GM12878 (cell line): ENCODE results near the gene TBKBP1. TPM values are rescaled to one million over a fixed set of nuclear protein-coding genes. Genes with fewer than 3 reads are reported as not detected.

Source experiments
- ATAC-seq: fragments of 200-7000 bp; cut with Tn5 transposase; 3 replicates; pipeline ENCODE4 v1.9.1; 2020; ENCODE audit warnings: mild to moderate bottlenecking, moderate library complexity
- BruUV-seq: library from RNA; stranded (reverse); fragments of 400-500 nt; replicated peaks from 2 replicates; lab custom pipeline; 2021; lab: Mats Ljungman, UMichigan
- CTCF ChIA-PET: fragments of 300-600 bp; sonication (Branson Sonifier 250); formaldehyde crosslinking; extraction: SDS; loops from one replicate; lab custom pipeline; 2021; ENCODE audit warnings: inconsistent platforms; lab: Yijun Ruan, JAX
- POLR2A ChIA-PET: fragments of 350-600 bp; formaldehyde crosslinking; extraction: SDS; loops from one replicate; lab custom pipeline; 2021; ENCODE audit warnings: inconsistent platforms; lab: Charles Lee
- RAD21 ChIA-PET: fragments of 300-600 bp; sonication (Branson Sonifier 250); formaldehyde crosslinking; loops from one replicate; lab custom pipeline; 2023; ENCODE audit warnings: antibody characterized with exemption; ENCODE audit not compliant: unreplicated experiment; lab: Charles Lee
- SMC1A ChIA-PET: fragments of 300-600 bp; sonication (Branson Sonifier 250); formaldehyde crosslinking; loops from one replicate; lab custom pipeline; 2023; ENCODE audit not compliant: unreplicated experiment, uncharacterized antibody; lab: Charles Lee
- DNase-seq: peaks from one replicate; pipeline ENCODE4 v3.0.0-alpha.2; 2011; ENCODE audit warnings: low read depth, low spot score
- FAIRE-seq: peaks from 3 replicates; lab custom pipeline; 2011; peaks lifted over from hg19 to GRCh38; lab: Jason Lieb, UNC
- H2AFZ ChIP-seq: 2 replicates; pipeline ENCODE4 v1.6.0; 2011; ENCODE audit warnings: low read depth, low read length, control low read depth; ENCODE audit not compliant: control insufficient read depth
- H3K27ac ChIP-seq: 2 replicates; pipeline ENCODE4 v1.5.1; 2011; ENCODE audit warnings: control low read depth; ENCODE audit not compliant: control insufficient read depth, insufficient read depth
- H3K27me3 ChIP-seq, 2 experiments: replicated peaks in 1 of 2; 2 replicates each; pipeline versions ENCODE4 v1.6.0 to v1.6.1; 2011; ENCODE audit warnings: low read length in 1 of 2; ENCODE audit not compliant: control insufficient read depth in 2 of 2, insufficient read depth in 2 of 2
- H3K36me3 ChIP-seq, 2 experiments: 2 replicates each; pipeline ENCODE4 v1.5.1; 2011; ENCODE audit warnings: low read length in 1 of 2; ENCODE audit not compliant: control insufficient read depth in 2 of 2, insufficient read depth in 2 of 2
- H3K4me1 ChIP-seq: 2 replicates; pipeline ENCODE4 v1.6.1; 2011; ENCODE audit warnings: mild to moderate bottlenecking, low read length, moderate library complexity, mixed read lengths; ENCODE audit not compliant: control insufficient read depth, insufficient read depth
- H3K4me2 ChIP-seq: 2 replicates; pipeline ENCODE4 v1.6.0; 2011; ENCODE audit warnings: control low read depth; ENCODE audit not compliant: control insufficient read depth, insufficient read depth
- H3K4me3 ChIP-seq: fragments of 200-600 bp; sonication (generic); 2 replicates; pipeline ENCODE4 v1.5.1; 2016
- H3K79me2 ChIP-seq: 2 replicates; pipeline ENCODE4 v1.6.0; 2011; ENCODE audit warnings: low read length; ENCODE audit not compliant: control insufficient read depth, insufficient read depth
- H3K9ac ChIP-seq: 2 replicates; pipeline ENCODE4 v1.8.0; 2011; ENCODE audit warnings: low read length, control low read depth, mixed read lengths; ENCODE audit not compliant: control insufficient read depth, insufficient read depth
- H3K9me3 ChIP-seq: replicated peaks from 3 replicates; pipeline ENCODE4 v1.5.1; 2011; ENCODE audit warnings: mild to moderate bottlenecking, low read length; ENCODE audit not compliant: control insufficient read depth, insufficient read depth
- H4K20me1 ChIP-seq: 2 replicates; pipeline ENCODE4 v1.6.0; 2011; ENCODE audit not compliant: control insufficient read depth, insufficient read depth
- BHLHE40 ChIP-seq, 2 experiments: fragments of 450-650 bp in 1 of 2; IDR thresholded peaks; 2 replicates each; pipeline ENCODE4 v1.6.1; 2011 to 2017; ENCODE audit warnings: low read depth in 2 of 2, borderline replicate concordance in 1 of 2, improper control_type of control experiment in 1 of 2, low read length in 1 of 2, mild to moderate bottlenecking in 1 of 2
- DPF2 ChIP-seq: fragments of 450-650 bp; IDR thresholded peaks from 2 replicates; pipeline ENCODE4 v1.6.1; 2017; ENCODE audit warnings: mild to moderate bottlenecking
- FOS ChIP-seq: IDR thresholded peaks from 3 replicates; pipeline ENCODE4 v1.6.1; 2011; ENCODE audit warnings: borderline replicate concordance; ENCODE audit not compliant: insufficient read length; ENCODE audit errors: extremely low read depth
- HDGF ChIP-seq: fragments of 450-650 bp; IDR thresholded peaks from 2 replicates; pipeline ENCODE4 v1.6.1; 2016; ENCODE audit warnings: antibody characterized with exemption
- MTA2 ChIP-seq: fragments of 450-650 bp; IDR thresholded peaks from 2 replicates; pipeline ENCODE4 v1.6.1; 2016; ENCODE audit warnings: low read depth, mild to moderate bottlenecking, moderate library complexity
- NFYB ChIP-seq: IDR thresholded peaks from 2 replicates; pipeline ENCODE4 v1.6.1; 2011; ENCODE audit warnings: low read depth, mild to moderate bottlenecking, low read length, improper control_type of control experiment, moderate library complexity; ENCODE audit not compliant: insufficient read depth
- ZNF24 ChIP-seq: fragments of 450-650 bp; IDR thresholded peaks from 2 replicates; pipeline ENCODE4 v1.6.1; 2017; ENCODE audit warnings: antibody characterized with exemption, mild to moderate bottlenecking
- WGBS: methylation state at CpG from one replicate; pipeline ENCODE4 v1.1.6; 2016; ENCODE audit warnings: low lambda C conversion rate; ENCODE audit not compliant: insufficient replicate concordance, insufficient coverage; ENCODE audit errors: missing lambda C conversion rate; 5-methylcytosine and 5-hydroxymethylcytosine counted together
- in situ Hi-C: fragments of 300-500 bp; cut with MboI; formaldehyde crosslinking; loops from 9 replicates; pipeline ENCODE4 v1.14.3; 2018; ENCODE audit warnings: mixed read lengths
- intact Hi-C: fragments of 100-400 bp; cut with micrococcal nuclease; formaldehyde crosslinking; loops from one replicate; pipeline ENCODE4 v1.14.2; 2022; ENCODE audit not compliant: unreplicated experiment
- polyA plus RNA-seq, 11 experiments: library from polyadenylated mRNA; depleted of rRNA in 4 of 11; unstranded in 6 of 11; stranded (reverse) in 5 of 11; fragments of >200 nt; fragmentation: Nextera tagmentation in 4 of 11; fragmentation: Illumina TruSeq in 1 of 11; extraction: Ambion mirVana in 4 of 11; extraction: Trizol in 1 of 11; gene quantifications; 1 replicate in 1 of 11; 2 replicates in 10 of 11; pipeline versions ENCODE4 v1.2.1 to v1.2.3, GENCODE V29; 2011 to 2016; ENCODE audit warnings: inconsistent platforms in 2 of 11, missing spikeins in 2 of 11, low read depth in 1 of 11
- total RNA-seq, 4 experiments: library from RNA; depleted of rRNA in 3 of 4; stranded (reverse); fragments of >200 nt in 3 of 4; fragmentation: Illumina TruSeq in 1 of 4; extraction: Trizol in 1 of 4; gene quantifications; 2 replicates each; pipeline versions ENCODE4 v1.2.1 to v1.2.3, GENCODE V29; 2013 to 2021
- TF ChIP-seq, protein P1 (sequence below): fragments of 450-650 bp; IDR thresholded peaks from 2 replicates; pipeline ENCODE4 v1.6.1; 2017; ENCODE audit warnings: mild to moderate bottlenecking, moderate library complexity
- TF ChIP-seq, protein P2 (sequence below), 3 experiments: IDR thresholded peaks in 2 of 3; conservative IDR thresholded peaks in 1 of 3; 2 replicates each; pipeline ENCODE4 v1.5.1; 2011; ENCODE audit warnings: low read depth in 3 of 3, low read length in 3 of 3, mild to moderate bottlenecking in 3 of 3, control low read depth in 2 of 3, moderate library complexity in 2 of 3, inconsistent platforms in 1 of 3, mixed read lengths in 1 of 3; ENCODE audit not compliant: control insufficient read depth in 2 of 3, insufficient read depth in 1 of 3; ENCODE audit errors: extremely low read depth in 1 of 3
- TF ChIP-seq, protein P3 (sequence below): fragments of 450-650 bp; IDR thresholded peaks from 2 replicates; pipeline ENCODE4 v1.6.1; 2016; ENCODE audit warnings: mild to moderate bottlenecking

TBKBP1 gene
- total and polyA plus RNA-seq, 10 of the 15 experiments (the other 5 are each of a cell fraction or from before 2014, with no cell fraction given), result 0.11 to 2.7 (median 0.74) TPM; not detected in 3

DNA sequence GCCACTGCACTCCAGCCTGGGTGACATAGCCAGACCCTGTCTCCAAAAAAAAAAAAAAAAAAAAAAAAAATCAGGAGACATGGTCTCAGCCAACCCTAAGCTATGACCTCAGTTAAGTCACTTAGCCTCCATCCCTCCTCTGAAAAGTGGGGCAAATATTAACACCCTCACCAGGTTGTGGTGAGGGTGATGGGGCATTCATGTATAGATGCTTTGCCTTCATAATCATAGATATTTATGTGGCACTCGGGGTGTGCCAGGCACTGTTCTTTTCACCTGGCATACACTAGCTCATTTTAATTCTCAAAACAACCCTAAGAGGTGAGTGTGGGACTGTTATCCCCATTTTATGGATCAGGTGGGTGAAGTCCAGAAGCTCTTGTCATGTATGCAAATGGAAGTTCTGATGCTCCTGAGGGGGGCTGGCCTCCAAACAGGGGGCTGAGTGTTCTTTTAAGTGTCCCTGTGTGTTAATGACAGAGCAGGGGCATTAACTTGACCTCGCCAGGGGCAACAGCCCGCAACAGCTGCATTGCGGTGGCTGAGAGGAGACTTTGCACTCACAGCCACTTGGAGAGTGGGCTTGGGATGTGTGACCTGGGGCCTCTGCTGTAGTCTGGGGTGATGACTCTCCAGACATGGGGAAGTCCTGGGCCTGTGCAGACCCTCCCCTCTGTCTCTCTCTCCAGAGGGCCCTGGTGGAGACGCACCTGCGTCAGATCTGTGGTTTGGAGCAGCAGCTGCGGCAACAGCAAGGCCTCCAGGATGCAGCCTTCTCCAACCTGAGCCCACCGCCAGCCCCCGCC is 4.1 kb downstream of the TBKBP1 start (continued):
- TF ChIP-seq MTA2, result no peak

DNA sequence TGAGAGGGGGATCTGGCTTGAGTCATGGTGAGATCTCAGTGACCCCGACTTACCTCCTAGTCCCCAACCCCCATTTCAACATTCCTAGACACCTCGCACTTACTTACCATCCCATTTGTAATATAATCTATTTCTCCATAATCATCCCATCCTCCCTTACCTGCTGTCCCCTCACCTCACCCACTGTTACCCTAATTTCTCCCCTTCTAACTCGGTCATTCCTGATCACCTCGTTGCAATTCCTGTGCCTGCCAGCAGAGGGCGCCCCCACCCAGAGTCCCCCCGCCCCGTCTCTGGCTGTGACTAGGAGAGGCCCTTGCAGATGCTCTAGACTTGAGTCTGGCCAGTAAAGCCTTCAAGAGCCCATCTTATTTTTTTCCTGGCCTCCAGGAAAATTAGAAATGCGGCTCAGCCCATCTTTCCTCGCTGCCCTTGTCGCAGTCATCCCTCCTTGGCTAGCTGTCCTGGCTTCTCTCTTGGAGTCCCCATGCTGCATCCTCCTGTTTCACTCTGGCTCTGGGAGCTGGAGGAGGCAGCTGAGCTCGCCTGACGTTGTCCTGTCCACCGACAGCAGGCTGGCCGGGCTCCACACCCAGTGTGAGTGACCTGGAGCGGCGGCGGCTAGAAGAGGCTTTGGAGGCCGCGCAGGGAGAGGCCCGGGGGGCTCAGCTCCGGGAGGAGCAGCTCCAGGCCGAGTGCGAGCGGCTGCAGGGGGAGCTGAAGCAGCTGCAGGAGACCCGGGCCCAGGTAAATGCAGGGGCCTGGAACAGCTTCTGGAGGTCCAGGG is 5.0 kb downstream of the TBKBP1 start:
- intact Hi-C loops (loop anchor here (1.0 to 2.0 kb wide), 4 partner anchors 20 to 103 kb away; no protein-coding TSS in a partner anchor), in situ Hi-C loops (loop anchor here (10.0 kb wide), 1 partner anchor 106 kb away; no protein-coding TSS in a partner anchor)
- Histone ChIP-seq H3K4me2 (no peak overlapping the region), H4K20me1 (no peaks in the 10 kb centered on the region; the same call in 1 of the 2 replicates), H3K27me3 (no peaks in the 10 kb centered on the region; a peak in 1 of 4 replicates), H3K9ac (no peak overlapping the region), H3K27ac (no peak overlapping the region), H3K4me3 (no peak overlapping the region), H3K9me3 (no peaks in the 10 kb centered on the region), H3K79me2 (no peaks in the 10 kb centered on the region), H3K4me1 (peaks cover 22% of the 10 kb centered on the region), H2AFZ (no peak overlapping the region), H3K36me3 (no peaks in the 10 kb centered on the region)
- CTCF ChIA-PET, result interaction anchor here (0.7 to 9.4 kb wide), 22 partner anchors 8 to 143 kb away, joined by 3 to 242 read pairs (median 5); partner anchors contain the start of genes OSBPL7, SCRN2 and TBX21
- peak; percentile 95 for FAIRE-seq
- peak; percentile 60 for ATAC-seq
- POLR2A ChIA-PET, result interaction anchor here (1.0 to 9.2 kb wide), 4 partner anchors 18 to 45 kb away, joined by 4 to 76 read pairs (median 7); partner anchors contain the start of gene TBX21
- RAD21 ChIA-PET, result interaction anchor here (0.9 to 9.9 kb wide), 13 partner anchors 9 to 191 kb away, joined by 3 to 142 read pairs (median 5); partner anchors contain the start of gene TBX21
- no peak for DNase-seq
- BruUV-seq, result no TSS peak
- WGBS, result 49% methylated on average over 25 of the region's 25 CpGs
- SMC1A ChIA-PET, result interaction anchor here (0.5 to 6.5 kb wide), 17 partner anchors 9 to 91 kb away, joined by 3 to 39 read pairs (median 5); partner anchors contain the start of gene TBX21
- TF ChIP-seq, protein P1, sequence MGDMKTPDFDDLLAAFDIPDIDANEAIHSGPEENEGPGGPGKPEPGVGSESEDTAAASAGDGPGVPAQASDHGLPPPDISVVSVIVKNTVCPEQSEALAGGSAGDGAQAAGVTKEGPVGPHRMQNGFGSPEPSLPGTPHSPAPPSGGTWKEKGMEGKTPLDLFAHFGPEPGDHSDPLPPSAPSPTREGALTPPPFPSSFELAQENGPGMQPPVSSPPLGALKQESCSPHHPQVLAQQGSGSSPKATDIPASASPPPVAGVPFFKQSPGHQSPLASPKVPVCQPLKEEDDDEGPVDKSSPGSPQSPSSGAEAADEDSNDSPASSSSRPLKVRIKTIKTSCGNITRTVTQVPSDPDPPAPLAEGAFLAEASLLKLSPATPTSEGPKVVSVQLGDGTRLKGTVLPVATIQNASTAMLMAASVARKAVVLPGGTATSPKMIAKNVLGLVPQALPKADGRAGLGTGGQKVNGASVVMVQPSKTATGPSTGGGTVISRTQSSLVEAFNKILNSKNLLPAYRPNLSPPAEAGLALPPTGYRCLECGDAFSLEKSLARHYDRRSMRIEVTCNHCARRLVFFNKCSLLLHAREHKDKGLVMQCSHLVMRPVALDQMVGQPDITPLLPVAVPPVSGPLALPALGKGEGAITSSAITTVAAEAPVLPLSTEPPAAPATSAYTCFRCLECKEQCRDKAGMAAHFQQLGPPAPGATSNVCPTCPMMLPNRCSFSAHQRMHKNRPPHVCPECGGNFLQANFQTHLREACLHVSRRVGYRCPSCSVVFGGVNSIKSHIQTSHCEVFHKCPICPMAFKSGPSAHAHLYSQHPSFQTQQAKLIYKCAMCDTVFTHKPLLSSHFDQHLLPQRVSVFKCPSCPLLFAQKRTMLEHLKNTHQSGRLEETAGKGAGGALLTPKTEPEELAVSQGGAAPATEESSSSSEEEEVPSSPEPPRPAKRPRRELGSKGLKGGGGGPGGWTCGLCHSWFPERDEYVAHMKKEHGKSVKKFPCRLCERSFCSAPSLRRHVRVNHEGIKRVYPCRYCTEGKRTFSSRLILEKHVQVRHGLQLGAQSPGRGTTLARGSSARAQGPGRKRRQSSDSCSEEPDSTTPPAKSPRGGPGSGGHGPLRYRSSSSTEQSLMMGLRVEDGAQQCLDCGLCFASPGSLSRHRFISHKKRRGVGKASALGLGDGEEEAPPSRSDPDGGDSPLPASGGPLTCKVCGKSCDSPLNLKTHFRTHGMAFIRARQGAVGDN, result no peak
- no peak for TF ChIP-seq NFYB
- no peak for TF ChIP-seq DPF2
- TF ChIP-seq, protein P2, sequence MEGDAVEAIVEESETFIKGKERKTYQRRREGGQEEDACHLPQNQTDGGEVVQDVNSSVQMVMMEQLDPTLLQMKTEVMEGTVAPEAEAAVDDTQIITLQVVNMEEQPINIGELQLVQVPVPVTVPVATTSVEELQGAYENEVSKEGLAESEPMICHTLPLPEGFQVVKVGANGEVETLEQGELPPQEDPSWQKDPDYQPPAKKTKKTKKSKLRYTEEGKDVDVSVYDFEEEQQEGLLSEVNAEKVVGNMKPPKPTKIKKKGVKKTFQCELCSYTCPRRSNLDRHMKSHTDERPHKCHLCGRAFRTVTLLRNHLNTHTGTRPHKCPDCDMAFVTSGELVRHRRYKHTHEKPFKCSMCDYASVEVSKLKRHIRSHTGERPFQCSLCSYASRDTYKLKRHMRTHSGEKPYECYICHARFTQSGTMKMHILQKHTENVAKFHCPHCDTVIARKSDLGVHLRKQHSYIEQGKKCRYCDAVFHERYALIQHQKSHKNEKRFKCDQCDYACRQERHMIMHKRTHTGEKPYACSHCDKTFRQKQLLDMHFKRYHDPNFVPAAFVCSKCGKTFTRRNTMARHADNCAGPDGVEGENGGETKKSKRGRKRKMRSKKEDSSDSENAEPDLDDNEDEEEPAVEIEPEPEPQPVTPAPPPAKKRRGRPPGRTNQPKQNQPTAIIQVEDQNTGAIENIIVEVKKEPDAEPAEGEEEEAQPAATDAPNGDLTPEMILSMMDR (IDR thresholded peaks at IDR 0.05 in 2 of 3, conservative IDR thresholded peaks at IDR 0.05 in 1 of 3; ENCODE audit: control insufficient read depth in 2 of 3, extremely low read depth in 1 of 3, insufficient read depth in 1 of 3, low read depth in 3 of 3, low read length in 3 of 3), result peak; percentile 86 to 97 (median 88)
- TF ChIP-seq, protein P3, sequence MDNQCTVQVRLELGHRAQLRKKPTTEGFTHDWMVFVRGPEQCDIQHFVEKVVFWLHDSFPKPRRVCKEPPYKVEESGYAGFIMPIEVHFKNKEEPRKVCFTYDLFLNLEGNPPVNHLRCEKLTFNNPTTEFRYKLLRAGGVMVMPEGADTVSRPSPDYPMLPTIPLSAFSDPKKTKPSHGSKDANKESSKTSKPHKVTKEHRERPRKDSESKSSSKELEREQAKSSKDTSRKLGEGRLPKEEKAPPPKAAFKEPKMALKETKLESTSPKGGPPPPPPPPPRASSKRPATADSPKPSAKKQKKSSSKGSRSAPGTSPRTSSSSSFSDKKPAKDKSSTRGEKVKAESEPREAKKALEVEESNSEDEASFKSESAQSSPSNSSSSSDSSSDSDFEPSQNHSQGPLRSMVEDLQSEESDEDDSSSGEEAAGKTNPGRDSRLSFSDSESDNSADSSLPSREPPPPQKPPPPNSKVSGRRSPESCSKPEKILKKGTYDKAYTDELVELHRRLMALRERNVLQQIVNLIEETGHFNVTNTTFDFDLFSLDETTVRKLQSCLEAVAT, result 0 out of 2 replicates have a peak, but pooled peaks have one; percentile 25
- TF ChIP-seq BHLHE40 (IDR thresholded peaks at IDR 0.05; ENCODE audit: borderline replicate concordance in 1 of 2, low read depth in 2 of 2, low read length in 1 of 2), result 0 out of 4 replicates have a peak, but pooled peaks of 1 of the 2 experiments have one; percentile 3
- TF ChIP-seq ZNF24, result no peak
- TF ChIP-seq FOS, result no peak
- peak; percentile 94 for TF ChIP-seq HDGF
